Measurements from ENCODE around the gene PPP1R14B.

GRCh38 chr11:64254326-64254725 is 7.6 kb upstream of the PPP1R14B start:
- TF ChIP-seq POLR2A (IDR thresholded peaks at IDR 0.05) (no peak), CTCF (IDR thresholded peaks at IDR 0.05) (no peak)

Data from uterus (tissue), 2 donors.